Measurements from ENCODE around the gene CDH10. TPM values are rescaled to one million over a fixed set of nuclear protein-coding genes. Genes with fewer than 3 reads are reported as not detected.

CDH10 gene
- polyA plus RNA-seq, 3 donors from 2014 or later, result not detected

DNA sequence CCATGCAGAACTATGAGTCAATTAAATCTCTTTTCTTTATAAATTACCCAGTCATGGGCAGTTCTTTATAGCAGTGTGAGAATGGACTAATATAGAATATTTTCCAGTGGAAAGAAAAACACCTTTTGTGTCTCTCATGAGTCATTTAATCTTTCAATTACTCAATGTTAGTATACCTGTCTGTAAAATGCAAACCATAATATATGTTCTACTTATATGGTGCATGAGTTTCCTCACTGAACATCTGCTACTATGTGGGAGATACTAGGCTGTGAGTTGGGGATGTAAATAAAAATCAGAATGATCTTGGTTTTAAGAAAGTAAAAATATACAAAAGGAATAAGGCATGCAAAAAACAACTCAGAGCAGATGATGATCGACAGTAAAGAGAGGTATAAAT, 15.0 kb downstream of the CDH10 start:
- Mint-ChIP-seq H3K27me3 (ENCODE audit: low read depth in 3 of 3) (no peaks in the 10 kb centered on the region), H3K4me1 (no peaks in the 10 kb centered on the region), H3K36me3 (no peaks in the 10 kb centered on the region), H3K27ac (no peak overlapping the region), H3K9me3 (peaks cover 0 to 18% (median 6%) of the 10 kb centered on the region in 6 donors), H3K4me3 (no peak overlapping the region)
- DNase-seq, result no peak

GRCh38 chr5:24624872-24625271, 19.9 kb downstream of the CDH10 start:
- Mint-ChIP-seq H3K36me3 (no peaks in the 10 kb centered on the region), H3K4me3 (no peak overlapping the region), H3K27me3 (ENCODE audit: low read depth in 3 of 3) (no peaks in the 10 kb centered on the region), H3K27ac (no peak overlapping the region), H3K9me3 (peaks cover 7 to 44% (median 13%) of the 10 kb centered on the region in 6 donors), H3K4me1 (no peaks in the 10 kb centered on the region)
- no peak for DNase-seq

DNA sequence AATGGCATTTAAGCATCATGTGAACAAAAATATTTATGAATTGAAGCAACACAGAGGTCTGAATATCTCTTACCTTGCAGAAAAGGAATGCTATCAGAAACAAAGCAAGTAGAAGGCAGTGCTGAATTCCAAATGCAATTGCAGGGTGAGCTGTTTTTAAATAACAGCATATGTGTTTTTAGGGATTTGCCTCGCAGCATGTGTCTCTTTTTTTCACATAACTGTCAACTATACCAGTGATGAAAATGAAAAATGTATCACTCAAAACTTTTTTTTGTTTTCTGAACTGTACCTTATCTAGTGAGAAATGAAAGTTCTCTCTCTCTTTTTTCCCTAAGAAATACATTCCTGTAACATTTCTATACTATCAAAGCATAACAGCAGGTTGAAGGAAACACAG, 21.2 kb downstream of the CDH10 start:
- Mint-ChIP-seq H3K27me3 (ENCODE audit: low read depth in 3 of 3) (no peaks in the 10 kb centered on the region), H3K4me3 (no peak overlapping the region), H3K36me3 (no peaks in the 10 kb centered on the region), H3K27ac (no peak overlapping the region), H3K9me3 (peaks cover 2 to 34% (median 12%) of the 10 kb centered on the region in 6 donors), H3K4me1 (no peaks in the 10 kb centered on the region)
- DNase-seq, result no peak

DNA sequence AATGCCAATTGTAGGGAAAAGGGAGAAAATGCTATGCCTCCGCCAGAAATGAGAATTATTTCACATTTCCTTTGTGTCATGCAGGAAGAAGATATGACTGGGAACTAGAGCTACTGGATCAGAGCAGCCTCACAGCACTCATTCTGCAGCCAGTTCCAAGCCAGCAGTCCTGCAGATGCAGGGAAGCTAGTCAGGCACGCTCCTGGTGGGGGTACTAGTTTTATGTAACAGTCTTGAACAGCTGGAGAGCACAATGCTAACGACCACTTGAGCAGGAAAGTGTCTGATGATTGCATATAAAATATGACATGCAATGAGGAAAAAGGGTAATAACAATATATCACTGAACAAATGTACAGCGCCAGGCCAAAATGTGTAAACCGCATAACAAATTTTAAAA, 21.7 kb downstream of the CDH10 start:
- no peaks in the 10 kb centered on the region for H3K36me3 Mint-ChIP-seq

DNA sequence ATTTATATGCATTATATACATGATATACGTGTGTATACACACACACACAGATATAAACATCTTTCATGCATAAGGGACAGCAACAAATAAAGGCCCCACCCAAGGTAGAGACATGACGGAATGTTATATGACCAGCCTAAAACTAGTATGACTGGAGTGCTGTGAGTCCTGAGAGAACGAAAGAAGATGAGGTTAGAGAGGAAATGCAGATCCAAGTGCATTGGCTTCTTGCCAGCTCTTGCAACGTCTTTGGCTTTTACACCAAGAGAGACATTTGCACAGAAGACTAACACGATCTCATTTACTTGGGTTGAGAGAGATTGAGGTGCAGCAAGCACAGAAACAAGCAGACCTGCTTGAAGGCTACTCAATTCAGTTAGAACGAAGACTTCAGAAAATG, 23.0 kb downstream of the CDH10 start:
- Mint-ChIP-seq H3K27ac (no peak overlapping the region), H3K27me3 (ENCODE audit: low read depth in 3 of 3) (no peaks in the 10 kb centered on the region), H3K4me1 (no peaks in the 10 kb centered on the region), H3K36me3 (no peaks in the 10 kb centered on the region), H3K9me3 (peaks cover 2 to 43% (median 14%) of the 10 kb centered on the region in 6 donors), H3K4me3 (no peak overlapping the region)
- DNase-seq, result no peak

More for the DNA sequence above, 21.7 kb downstream of the CDH10 start:
- no peaks in the 10 kb centered on the region for H3K4me1 Mint-ChIP-seq
- no peak for DNase-seq
- no peak overlapping the region for H3K27ac Mint-ChIP-seq
- no peaks in the 10 kb centered on the region for H3K27me3 Mint-ChIP-seq (ENCODE audit: low read depth in 3 of 3)
- peaks cover 2 to 34% (median 12%) of the 10 kb centered on the region in 6 donors for H3K9me3 Mint-ChIP-seq
- no peak overlapping the region for H3K4me3 Mint-ChIP-seq

DNA sequence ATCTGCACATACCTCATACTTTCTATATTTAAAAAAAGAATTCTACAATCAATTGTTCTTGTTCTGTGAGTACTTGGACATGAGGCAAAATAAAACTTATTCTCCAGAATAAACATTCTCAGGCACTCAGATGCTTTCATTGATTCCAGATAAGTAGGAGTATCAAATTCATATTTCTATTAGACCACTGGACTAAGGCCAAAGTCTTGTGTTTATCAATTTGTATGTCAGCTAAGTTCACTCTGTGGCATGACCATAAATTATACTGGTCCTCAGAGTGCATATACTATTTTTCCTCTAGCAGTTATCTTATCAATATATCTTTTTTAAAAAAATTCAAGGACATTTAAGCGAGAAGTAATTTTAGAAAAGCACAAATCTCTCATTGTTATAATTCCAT, 28.2 kb downstream of the CDH10 start:
- Mint-ChIP-seq H3K36me3 (peaks cover 0 to 3% (median 0%) of the 10 kb centered on the region in 3 donors), H3K4me3 (no peak overlapping the region)

GRCh38 chr5:24615159-24615558, 29.6 kb downstream of the CDH10 start:
- Mint-ChIP-seq H3K27ac (no peak overlapping the region), H3K27me3 (ENCODE audit: low read depth in 3 of 3) (peaks cover 0 to 2% (median 1%) of the 10 kb centered on the region in 3 donors), H3K9me3 (peaks cover 3 to 29% (median 17%) of the 10 kb centered on the region in 6 donors), H3K4me3 (no peak overlapping the region), H3K4me1 (no peaks in the 10 kb centered on the region), H3K36me3 (peaks cover 0 to 3% (median 0%) of the 10 kb centered on the region in 3 donors)
- DNase-seq, result no peak

More for the DNA sequence above, 28.2 kb downstream of the CDH10 start:
- Mint-ChIP-seq H3K9me3 (peaks cover 3 to 39% (median 14%) of the 10 kb centered on the region in 6 donors), H3K27me3 (ENCODE audit: low read depth in 3 of 3) (peaks cover 0 to 2% (median 1%) of the 10 kb centered on the region in 3 donors), H3K4me1 (no peaks in the 10 kb centered on the region), H3K27ac (no peak overlapping the region)
- DNase-seq, result no peak

DNA sequence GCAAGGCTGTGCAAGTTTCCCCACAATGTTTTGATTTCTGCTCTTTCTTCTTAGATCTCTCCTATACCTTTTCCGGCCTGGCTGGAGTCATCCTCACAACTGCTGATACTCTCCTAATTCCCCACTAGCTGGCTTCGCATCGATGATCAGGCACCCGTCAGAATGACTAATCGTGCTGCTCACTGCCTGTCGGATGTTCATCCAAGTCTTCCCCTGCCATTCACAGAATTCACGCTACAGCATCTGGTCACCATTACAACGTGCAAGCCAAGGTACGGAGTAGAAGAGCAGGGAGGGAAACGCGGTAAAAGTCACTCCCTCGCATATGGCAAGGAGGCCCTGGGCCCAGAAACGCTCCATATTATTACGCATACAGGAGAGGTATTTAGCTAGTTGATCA, 35.1 kb downstream of the CDH10 start:
- peaks cover 8 to 38% (median 21%) of the 10 kb centered on the region in 6 donors for H3K9me3 Mint-ChIP-seq
- H3K36me3 Mint-ChIP-seq, result peaks cover 0 to 3% (median 0%) of the 10 kb centered on the region in 3 donors
- DNase-seq, result no peak
- H3K27me3 Mint-ChIP-seq (ENCODE audit: low read depth in 3 of 3), result peaks cover 0 to 2% (median 2%) of the 10 kb centered on the region in 3 donors
- H3K4me1 Mint-ChIP-seq, result no peaks in the 10 kb centered on the region
- no peak overlapping the region for H3K27ac Mint-ChIP-seq
- no peak overlapping the region for H3K4me3 Mint-ChIP-seq

DNA sequence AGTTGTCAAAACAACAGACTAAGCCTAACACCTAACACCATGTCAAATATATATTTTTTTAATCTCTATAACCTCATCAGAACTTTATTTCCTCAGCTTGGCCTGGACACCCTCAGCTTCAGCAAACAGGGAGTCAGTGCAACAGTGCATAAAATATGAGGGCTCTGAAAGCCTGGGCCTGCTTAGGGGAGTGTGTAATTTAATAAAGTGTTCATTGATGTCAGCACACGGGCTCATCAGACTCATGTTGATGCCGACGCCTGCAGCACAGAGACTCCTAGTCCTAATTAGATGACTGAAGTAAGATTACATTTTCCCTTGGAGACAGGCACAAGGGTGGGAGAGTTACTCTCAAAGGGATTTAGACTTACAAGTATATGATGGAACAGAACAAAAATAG, 37.8 kb downstream of the CDH10 start:
- H3K9me3 Mint-ChIP-seq, result peaks cover 10 to 44% (median 25%) of the 10 kb centered on the region in 6 donors
- H3K27me3 Mint-ChIP-seq (ENCODE audit: low read depth in 3 of 3), result peaks cover 0 to 2% (median 2%) of the 10 kb centered on the region in 3 donors
- peaks cover 0 to 3% (median 0%) of the 10 kb centered on the region in 3 donors for H3K36me3 Mint-ChIP-seq
- H3K4me3 Mint-ChIP-seq, result no peak overlapping the region
- no peak overlapping the region for H3K27ac Mint-ChIP-seq
- no peaks in the 10 kb centered on the region for H3K4me1 Mint-ChIP-seq
- no peak for DNase-seq

- peaks cover 0 to 4% (median 0%) of the 10 kb centered on the region in 3 donors for H3K36me3 Mint-ChIP-seq
- no peaks in the 10 kb centered on the region for H3K4me1 Mint-ChIP-seq
- no peak for DNase-seq
- no peak overlapping the region for H3K27ac Mint-ChIP-seq
- peaks cover 2 to 50% (median 29%) of the 10 kb centered on the region in 6 donors for H3K9me3 Mint-ChIP-seq
- H3K27me3 Mint-ChIP-seq (ENCODE audit: low read depth in 3 of 3), result no peaks in the 10 kb centered on the region
- no peak overlapping the region for H3K4me3 Mint-ChIP-seq
These were observed 42.6 kb downstream of the CDH10 start for GRCh38 chr5:24602188-24602587.

DNA sequence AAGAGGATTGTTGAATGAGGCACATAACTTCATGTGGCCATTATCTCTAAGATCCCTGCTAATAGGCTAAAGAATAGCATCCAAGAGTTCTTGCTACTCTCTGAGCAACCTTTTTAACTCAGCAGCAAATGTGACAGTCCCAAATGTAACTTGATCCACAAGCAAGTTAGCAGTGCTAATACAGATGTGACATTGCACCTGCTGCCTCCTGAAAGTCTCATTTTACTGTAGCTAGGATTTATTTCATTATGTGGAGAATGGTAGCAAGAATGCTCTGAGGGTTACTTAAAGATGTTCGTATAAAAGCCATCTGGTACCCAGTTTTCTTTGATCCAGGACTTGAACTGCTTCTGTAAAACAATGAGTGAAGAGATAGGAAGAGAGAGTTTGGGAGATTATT, 45.8 kb downstream of the CDH10 start:
- Mint-ChIP-seq H3K9me3 (peaks cover 4 to 58% (median 24%) of the 10 kb centered on the region in 6 donors), H3K27ac (no peak overlapping the region), H3K4me3 (no peak overlapping the region), H3K27me3 (ENCODE audit: low read depth in 3 of 3) (peaks cover 0 to 2% (median 0%) of the 10 kb centered on the region in 3 donors), H3K4me1 (no peaks in the 10 kb centered on the region), H3K36me3 (peaks cover 0 to 4% (median 0%) of the 10 kb centered on the region in 3 donors)
- no peak for DNase-seq

- Mint-ChIP-seq H3K4me1 (no peaks in the 10 kb centered on the region), H3K36me3 (peaks cover 0 to 1% (median 0%) of the 10 kb centered on the region in 3 donors), H3K9me3 (peaks cover 2 to 36% (median 15%) of the 10 kb centered on the region in 6 donors), H3K4me3 (no peak overlapping the region), H3K27me3 (ENCODE audit: low read depth in 3 of 3) (peaks cover 0 to 2% (median 0%) of the 10 kb centered on the region in 3 donors), H3K27ac (no peak overlapping the region)
- DNase-seq, result no peak
These were observed 49.4 kb downstream of the CDH10 start for GRCh38 chr5:24595329-24595728.

DNA sequence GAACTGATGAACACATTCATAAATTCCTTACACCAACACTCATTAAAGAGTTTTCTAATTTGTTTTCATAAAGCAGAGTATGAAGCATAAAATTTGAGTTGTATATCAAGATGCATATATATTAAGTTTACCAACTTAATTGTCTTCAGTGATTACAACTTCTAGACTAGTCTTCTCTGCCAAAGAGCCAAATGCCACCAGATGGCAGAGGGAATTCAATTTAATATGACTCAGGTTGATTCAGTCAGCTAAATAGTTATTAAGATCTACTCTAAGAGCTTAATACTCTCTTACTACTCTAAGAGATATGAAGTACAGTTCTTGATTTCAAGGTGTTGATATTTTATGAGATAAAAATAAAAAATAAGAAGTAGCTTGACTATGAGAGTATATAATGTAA, 53.4 kb downstream of the CDH10 start:
- no peak overlapping the region for H3K4me3 Mint-ChIP-seq
- no peak overlapping the region for H3K27ac Mint-ChIP-seq
- DNase-seq, result no peak
- no peaks in the 10 kb centered on the region for H3K4me1 Mint-ChIP-seq
- H3K9me3 Mint-ChIP-seq, result peaks cover 3 to 31% (median 14%) of the 10 kb centered on the region in 6 donors
- H3K27me3 Mint-ChIP-seq (ENCODE audit: low read depth in 3 of 3), result peaks cover 0 to 2% (median 0%) of the 10 kb centered on the region in 3 donors
- H3K36me3 Mint-ChIP-seq, result no peaks in the 10 kb centered on the region

GRCh38 chr5:24589566-24589965, 55.2 kb downstream of the CDH10 start:
- Mint-ChIP-seq H3K9me3 (peaks cover 8 to 37% (median 16%) of the 10 kb centered on the region in 6 donors), H3K36me3 (no peaks in the 10 kb centered on the region), H3K27me3 (ENCODE audit: low read depth in 3 of 3) (peaks cover 0 to 2% (median 1%) of the 10 kb centered on the region in 3 donors), H3K4me3 (no peak overlapping the region), H3K4me1 (no peaks in the 10 kb centered on the region), H3K27ac (no peak overlapping the region)
- DNase-seq, result no peak

- Mint-ChIP-seq H3K27me3 (ENCODE audit: low read depth in 3 of 3) (peaks cover 0 to 1% (median 0%) of the 10 kb centered on the region in 3 donors), H3K9me3 (peaks cover 11 to 36% (median 24%) of the 10 kb centered on the region in 6 donors), H3K4me1 (no peaks in the 10 kb centered on the region), H3K4me3 (no peak overlapping the region), H3K36me3 (no peaks in the 10 kb centered on the region), H3K27ac (no peak overlapping the region)
- DNase-seq, result no peak
These were observed 59.0 kb downstream of the CDH10 start for GRCh38 chr5:24585751-24586150.
